ENCODE measurements around the gene ZNF565.
"Not testable (repeated sequence)": the region's sequence is repeated elsewhere in the genome, so short reads cannot be mapped to it uniquely, and the experiment has no call there.

The ZNF565 gene

DNA sequence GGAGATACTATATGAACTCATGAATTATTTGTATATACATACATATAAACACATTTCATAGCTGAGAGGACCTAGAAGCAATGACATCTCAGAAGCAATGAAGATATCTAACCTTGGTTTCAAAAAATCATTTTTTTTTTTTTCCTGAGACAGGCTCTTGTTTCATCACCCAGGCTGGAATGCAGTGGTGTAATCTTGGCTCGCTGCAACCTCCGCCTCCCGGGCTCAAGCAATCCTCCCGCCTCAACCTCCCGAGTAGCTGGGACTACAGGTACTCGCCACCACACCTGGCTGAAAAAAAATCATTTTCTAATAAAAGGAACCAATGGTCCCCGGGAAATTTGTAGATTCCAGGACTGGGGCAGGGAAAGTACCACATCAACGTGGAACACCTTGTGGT is 4.0 kb downstream of the ZNF565 start:
- DNase-seq (ENCODE audit: low spot score): no peak

DNA sequence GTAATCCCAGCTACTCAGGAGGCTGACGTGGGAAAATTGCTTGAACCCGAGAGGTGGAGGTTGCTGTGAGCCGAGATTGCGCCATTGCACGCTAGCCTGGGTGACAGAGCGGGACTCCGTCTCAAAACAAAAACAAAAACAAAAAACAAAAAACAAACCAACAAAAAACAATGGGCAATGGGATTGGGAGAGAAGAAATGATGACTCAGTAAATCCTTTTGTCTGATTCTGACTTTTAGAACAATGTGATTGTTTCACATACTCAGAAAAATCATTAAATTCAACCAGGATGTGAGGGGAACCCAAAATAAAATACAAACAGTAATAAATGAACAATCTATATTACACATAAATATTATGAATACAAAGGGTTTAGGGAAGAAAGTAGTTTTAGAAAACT is 5.1 kb downstream of the ZNF565 start:
- DNase-seq (ENCODE audit: low spot score): no peak

GRCh38 chr19:36207605-36208252 is 6.7 kb downstream of the ZNF565 start:
- no peak for DNase-seq (ENCODE audit: low spot score)

DNA sequence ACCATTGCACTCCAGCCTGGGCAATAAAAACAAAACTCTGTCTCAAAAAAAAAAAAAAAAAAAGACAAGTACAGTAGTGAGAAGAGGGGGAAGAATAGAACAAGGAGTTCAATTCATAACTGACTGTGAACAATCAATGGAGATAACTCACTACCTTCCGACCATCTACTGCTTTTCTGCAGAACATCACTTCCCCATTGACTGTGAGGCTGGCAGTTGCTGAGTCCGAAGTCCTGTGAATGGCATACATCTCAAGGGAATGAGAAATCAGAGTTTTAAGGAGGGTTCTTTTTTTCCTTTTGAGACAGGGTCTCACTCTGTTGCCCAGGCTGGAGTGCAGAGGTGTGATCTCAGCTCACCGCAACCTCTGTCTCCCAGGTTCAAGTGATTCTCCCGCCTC is 11.2 kb downstream of the ZNF565 start:
- no peak for DNase-seq (ENCODE audit: low spot score)

- DNase-seq (ENCODE audit: low spot score): no peak
These were observed 12.8 kb downstream of the ZNF565 start for GRCh38 chr19:36201684-36202083.

DNA sequence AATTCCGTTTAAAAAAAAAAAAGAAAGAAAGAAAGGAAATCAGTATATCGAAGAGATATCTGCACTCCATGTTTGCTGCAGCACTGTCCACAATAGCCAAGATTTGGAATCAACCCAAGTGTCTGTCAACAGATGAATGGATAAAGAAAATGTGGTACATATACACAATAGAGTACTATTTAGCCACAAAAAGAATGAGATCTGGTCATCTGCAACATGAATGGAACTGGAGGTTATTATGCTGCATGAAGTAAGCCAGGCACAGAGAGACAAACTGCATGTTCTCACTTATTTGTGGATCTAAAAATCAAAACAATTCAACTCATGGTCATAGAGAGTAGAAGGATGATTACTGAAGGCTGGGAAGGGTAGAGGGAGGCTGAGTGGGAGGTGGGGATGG is 16.3 kb downstream of the ZNF565 start:
- DNase-seq (ENCODE audit: low spot score): no peak

DNA sequence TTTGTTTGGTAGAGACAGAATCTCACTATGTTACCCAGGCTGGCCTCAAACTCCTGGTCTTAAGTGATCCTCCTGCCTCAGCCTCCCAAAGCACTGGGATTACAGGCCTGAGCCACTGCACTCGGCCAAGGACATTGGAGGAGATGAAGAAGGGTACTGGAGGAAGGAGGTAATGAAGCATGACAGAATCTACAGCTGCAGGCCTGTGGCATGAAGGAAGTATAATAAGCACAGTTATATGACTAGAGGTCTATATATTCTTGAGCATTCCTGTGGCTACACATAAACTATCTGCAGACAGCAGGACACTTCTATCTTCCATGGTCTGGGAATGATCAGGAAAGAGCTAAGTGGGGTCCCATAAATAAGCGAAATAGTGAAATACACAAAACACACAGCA is 18.2 kb downstream of the ZNF565 start:
- DNase-seq (ENCODE audit: low spot score): no peak

DNA sequence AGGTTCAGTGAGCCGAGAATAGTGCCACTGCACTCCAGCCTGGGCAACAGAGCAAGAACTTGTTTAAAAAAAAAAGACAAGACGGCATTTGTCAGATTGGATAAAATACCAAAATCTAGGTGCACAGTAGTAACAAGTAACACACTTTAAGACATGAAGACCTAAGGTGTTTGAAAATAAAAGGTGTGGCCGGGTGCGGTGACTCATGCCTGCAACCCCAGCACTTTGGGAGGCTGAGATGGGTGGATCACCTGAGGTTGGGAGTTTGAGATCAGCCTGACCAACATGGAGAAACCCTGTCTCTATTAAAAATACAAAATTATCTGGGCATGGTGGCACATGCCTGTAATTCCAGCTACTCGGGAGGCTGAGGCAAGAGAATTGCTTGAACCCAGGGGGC is 27.7 kb downstream of the ZNF565 start:
- not testable (repeated sequence) for DNase-seq (ENCODE audit: low spot score)

GRCh38 chr19:36183245-36183628 is 31.2 kb downstream of the ZNF565 start:
- DNase-seq (ENCODE audit: low spot score): no peak

DNA sequence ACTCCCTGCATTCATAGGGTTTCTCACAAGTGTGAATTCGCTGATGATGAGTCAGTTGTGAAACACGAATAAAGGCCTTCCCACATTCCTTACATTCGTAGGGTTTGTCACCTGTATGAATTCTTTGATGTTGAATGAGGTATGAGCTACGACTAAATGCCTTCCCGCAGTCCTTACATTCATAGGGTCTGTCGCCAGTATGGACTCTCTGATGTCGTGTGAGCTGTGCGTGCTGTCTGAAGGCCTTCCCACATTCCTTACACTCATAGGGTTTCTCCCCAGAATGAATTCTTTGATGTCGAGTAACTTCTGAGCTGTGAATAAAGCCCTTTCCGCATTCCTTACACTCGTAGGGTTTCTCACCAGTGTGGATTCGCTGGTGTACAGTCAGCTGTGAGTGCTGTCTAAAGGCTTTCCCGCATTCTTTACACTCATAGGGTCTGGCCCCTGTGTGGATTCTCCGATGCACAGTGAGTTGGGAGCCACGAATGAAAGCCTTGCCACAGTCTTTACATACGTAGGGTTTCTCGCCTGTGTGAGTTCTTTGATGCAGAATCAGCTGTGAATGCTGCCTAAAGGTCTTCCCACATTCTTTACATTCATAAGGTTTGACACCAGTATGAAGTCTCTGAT is 31.7 kb downstream of the ZNF565 start:
- DNase-seq (ENCODE audit: low spot score): no peak

GRCh38 chr19:36179077-36179476 is 35.4 kb downstream of the ZNF565 start:
- not testable (repeated sequence) for DNase-seq (ENCODE audit: low spot score)

DNA sequence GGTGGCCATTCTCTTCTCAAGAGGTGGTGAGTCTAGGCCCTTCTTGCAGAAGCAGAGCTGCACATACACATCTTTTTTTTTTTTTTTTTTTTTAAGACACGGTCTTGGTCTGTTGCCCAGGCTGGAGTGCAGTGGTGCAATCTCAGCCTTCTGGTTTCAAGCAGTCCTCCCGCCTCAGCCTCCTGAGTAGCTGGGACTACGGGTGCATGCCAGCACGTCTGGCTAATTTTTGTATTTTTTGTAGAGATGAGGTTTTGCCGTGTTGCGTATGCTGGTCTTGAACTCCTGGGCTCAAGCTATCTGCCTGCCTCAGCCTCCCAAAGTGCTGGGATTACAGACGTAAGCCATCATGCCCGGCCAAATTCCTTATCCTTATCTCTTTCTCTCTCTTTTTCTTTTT is 40.6 kb downstream of the ZNF565 start:
- not testable (repeated sequence) for DNase-seq (ENCODE audit: low spot score)

DNA sequence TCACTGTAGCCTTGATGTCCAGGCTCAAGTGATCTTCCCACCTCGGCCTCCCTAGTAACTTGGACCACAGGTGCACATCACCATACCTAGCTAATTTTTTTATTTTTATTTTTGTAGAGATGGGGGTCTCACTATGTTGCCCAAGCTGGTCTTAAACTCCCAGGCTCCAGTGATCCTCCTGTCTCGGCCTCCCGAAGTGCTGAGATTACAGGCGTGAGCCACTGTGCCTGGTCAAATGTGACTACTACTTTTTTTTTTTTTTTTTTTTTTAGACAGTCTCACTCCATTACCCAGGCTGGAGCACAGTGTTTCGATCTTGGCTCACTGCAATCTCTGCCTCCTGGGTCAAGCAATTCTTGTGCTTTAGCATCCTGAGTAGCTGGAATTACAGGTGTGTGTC is 41.6 kb downstream of the ZNF565 start:
- no peak for DNase-seq (ENCODE audit: low spot score)

DNA sequence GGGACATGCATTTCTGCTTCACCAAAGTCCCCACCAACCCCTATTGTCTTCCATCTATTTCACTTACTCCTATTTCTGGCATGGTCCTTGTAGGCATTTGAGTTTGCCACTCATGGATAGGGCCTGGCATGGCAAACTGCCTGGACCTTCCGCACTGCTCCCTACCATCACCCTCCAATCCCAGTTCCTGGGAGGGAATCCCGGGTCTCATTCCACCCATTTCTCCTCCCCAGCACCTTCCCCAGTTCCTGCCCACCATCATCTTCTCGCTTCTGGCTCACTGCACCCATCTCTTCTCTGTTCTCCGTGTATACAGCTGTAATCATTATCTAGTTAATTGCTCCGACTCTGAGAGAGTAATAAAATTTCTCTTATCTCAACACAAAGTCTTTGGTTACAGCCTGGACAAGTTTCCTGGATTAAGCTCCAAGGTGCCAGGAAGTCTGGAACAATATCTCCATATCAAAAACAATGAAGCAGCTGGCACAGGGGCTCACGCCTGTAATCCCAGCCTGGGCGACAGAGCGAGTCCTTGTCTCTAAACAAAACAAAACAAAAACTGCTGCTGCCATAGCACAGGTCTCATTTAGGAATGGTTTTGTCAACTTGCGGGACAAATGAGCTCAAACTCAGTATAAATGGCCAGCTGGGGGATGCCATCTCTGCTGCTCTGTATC is 45.2 kb downstream of the ZNF565 start:
- DNase-seq (ENCODE audit: low spot score): no peak

DNA sequence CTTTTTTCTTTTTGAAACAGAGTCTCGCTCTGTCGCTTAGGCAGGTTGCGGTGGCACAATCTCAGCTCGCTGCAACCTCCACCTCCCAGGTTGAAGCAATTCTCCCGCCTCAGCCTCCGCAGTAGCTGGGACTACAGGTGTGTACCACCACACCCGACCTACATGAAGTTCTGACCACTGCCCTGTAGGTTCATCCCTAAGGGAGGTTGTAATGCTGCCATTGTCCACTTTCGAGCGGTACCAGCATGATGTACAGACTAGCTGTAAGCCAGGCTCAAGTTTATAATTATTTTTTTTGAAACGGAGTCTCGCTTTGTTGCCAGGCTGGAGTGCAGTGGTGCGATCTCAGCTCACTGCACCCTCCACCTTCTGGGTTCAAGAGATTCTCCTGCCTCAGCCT is 50.7 kb downstream of the ZNF565 start:
- DNase-seq (ENCODE audit: low spot score): no peak

GRCh38 chr19:36160821-36161596 is 53.5 kb downstream of the ZNF565 start:
- no peak for DNase-seq (ENCODE audit: low spot score)

GRCh38 chr19:36153126-36153525 is 61.3 kb downstream of the ZNF565 start:
- no peak for DNase-seq (ENCODE audit: low spot score)

- DNase-seq (ENCODE audit: low spot score): peak; percentile 44
These were observed 61.9 kb downstream of the ZNF565 start, which contains the start of gene COX7A1 for GRCh38 chr19:36152352-36153091. Gene COX7A1, minus strand, starts transcription at chr19:36152447. Its CDS starts 40 bp downstream, at chr19:36152407.

DNA sequence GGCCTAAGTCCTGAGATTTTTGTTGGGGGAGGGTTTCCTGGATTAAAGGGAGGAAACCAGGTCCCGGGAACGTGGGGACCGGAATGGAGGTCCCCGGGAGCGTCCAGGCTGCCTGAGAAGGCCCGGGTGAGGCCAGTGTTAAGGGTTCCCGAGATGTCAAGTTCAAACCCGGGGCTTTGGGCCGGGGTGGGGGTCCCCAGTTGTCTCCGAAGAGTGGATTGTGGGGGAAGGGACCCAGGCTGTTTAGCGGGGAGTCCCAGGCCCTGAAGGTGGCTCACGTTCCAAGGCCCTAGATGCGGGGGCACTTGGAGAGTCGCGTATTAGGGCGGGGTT is 62.5 kb downstream of the ZNF565 start:
- DNase-seq (ENCODE audit: low spot score): peak; percentile 26

- DNase-seq (ENCODE audit: low spot score): peak; percentile 49
These were observed 63.1 kb downstream of the ZNF565 start for GRCh38 chr19:36151144-36152018.

- DNase-seq (ENCODE audit: low spot score): no peak
These were observed 63.9 kb downstream of the ZNF565 start for GRCh38 chr19:36150586-36150985.

All from iPS-NIHi11 (cell line).